HepG2 (cell line): ENCODE data around the gene DNLZ. TPM values are rescaled to one million over a fixed set of nuclear protein-coding genes. Genes with fewer than 3 reads are reported as not detected.

Experiments
- ELF3 ChIP-seq: IDR thresholded peaks from 2 replicates; pipeline ENCODE4 v1.6.1; 2016; ENCODE audit warnings: missing genetic modification reagents, missing compliant biosample characterization
- GABPA ChIP-seq, 2 experiments: IDR thresholded peaks; 2 replicates each; pipeline ENCODE4 v1.6.1; 2011 to 2016; ENCODE audit warnings: low read depth in 2 of 2, low read length in 1 of 2, missing biosample characterization in 1 of 2, missing genetic modification characterization in 1 of 2
- HNRNPH1 ChIP-seq: fragments of 200-400 bp; formaldehyde crosslinking; optimal IDR thresholded peaks from 2 replicates; pipeline ENCODE3; 2017; ENCODE audit warnings: mild to moderate bottlenecking, low read depth, low read length
- HNRNPLL ChIP-seq: fragments of 200-400 bp; formaldehyde crosslinking; IDR thresholded peaks from 2 replicates; pipeline ENCODE4 v1.6.1; 2017; ENCODE audit warnings: mild to moderate bottlenecking, low read depth, low read length; ENCODE audit not compliant: poor library complexity, severe bottlenecking
- KAT8 ChIP-seq: IDR thresholded peaks from 2 replicates; pipeline ENCODE4 v1.6.1; 2016; ENCODE audit warnings: missing genetic modification reagents, missing compliant biosample characterization
- NFIC ChIP-seq: IDR thresholded peaks from 2 replicates; pipeline ENCODE4 v1.6.1; 2012; ENCODE audit warnings: mild to moderate bottlenecking, low read length, inconsistent platforms
- NR2F1 ChIP-seq, 2 experiments: fragments of 450-650 bp in 1 of 2; formaldehyde crosslinking in 1 of 2; IDR thresholded peaks; 2 replicates each; pipeline versions ENCODE4 v1.5.0 to v1.6.1; 2016 to 2020; ENCODE audit warnings: mild to moderate bottlenecking in 1 of 2, missing compliant biosample characterization in 1 of 2, missing genetic modification reagents in 1 of 2, moderate library complexity in 1 of 2
- PRDM10 ChIP-seq: sonication (generic); formaldehyde crosslinking; IDR thresholded peaks from 2 replicates; pipeline ENCODE4 v1.4.0; 2020; ENCODE audit warnings: low read depth, missing genetic modification reagents
- SP1 ChIP-seq, 2 experiments: fragments of 450-650 bp in 1 of 2; sonication (generic) in 1 of 2; formaldehyde crosslinking in 1 of 2; IDR thresholded peaks; 2 replicates each; pipeline versions ENCODE4 v1.4.0 to v1.6.1; 2016 to 2020; ENCODE audit warnings: missing genetic modification reagents in 1 of 2
- SP2 ChIP-seq: sonication (generic); formaldehyde crosslinking; IDR thresholded peaks from 2 replicates; pipeline ENCODE4 v1.5.1; 2020; ENCODE audit warnings: mild to moderate bottlenecking, missing genetic modification reagents
- SSRP1 ChIP-seq: IDR thresholded peaks from 2 replicates; pipeline ENCODE4 v1.6.1; 2016; ENCODE audit warnings: control low read depth
- TCF7 ChIP-seq: sonication (generic); IDR thresholded peaks from 2 replicates; pipeline ENCODE4 v1.6.1; 2016; ENCODE audit warnings: antibody characterized with exemption, low read depth
- TGIF2 ChIP-seq: IDR thresholded peaks from 2 replicates; pipeline ENCODE4 v1.6.1; 2016; ENCODE audit warnings: control low read depth, missing compliant biosample characterization
- ZBTB34 ChIP-seq: sonication (generic); formaldehyde crosslinking; IDR thresholded peaks from 2 replicates; pipeline ENCODE4 v1.8.0; 2022; ENCODE audit warnings: mild to moderate bottlenecking, missing genetic modification reagents
- ZFP1 ChIP-seq: IDR thresholded peaks from 2 replicates; pipeline ENCODE4 v1.6.1; 2016
- ZNF382 ChIP-seq: sonication (generic); formaldehyde crosslinking; IDR thresholded peaks from 2 replicates; pipeline ENCODE4 v1.5.0; 2020; ENCODE audit warnings: missing genetic modification reagents, mild to moderate bottlenecking, borderline replicate concordance
- ZSCAN21 ChIP-seq: sonication (generic); formaldehyde crosslinking; IDR thresholded peaks from 2 replicates; pipeline ENCODE4 v1.8.0; 2022; ENCODE audit warnings: mild to moderate bottlenecking, missing genetic modification reagents, moderate library complexity, borderline replicate concordance
- polyA plus RNA-seq, 8 experiments: library from polyadenylated mRNA; depleted of rRNA in 3 of 8; stranded (reverse) in 7 of 8; unstranded in 1 of 8; fragments of >200 nt; fragmentation: Illumina TruSeq in 4 of 8; extraction: Trizol in 4 of 8; gene quantifications; 2 replicates each; pipeline versions ENCODE4 v1.2.1 to v1.2.3, GENCODE V29; 2011 to 2016; ENCODE audit warnings: low read depth in 4 of 8, missing spikeins in 1 of 8, mixed read lengths in 1 of 8; ENCODE audit not compliant: insufficient read depth in 1 of 8
- total RNA-seq, 5 experiments: library from RNA; depleted of rRNA; stranded (reverse); fragments of >200 nt; fragmentation: Illumina TruSeq; extraction: Trizol; gene quantifications; 2 replicates each; pipeline ENCODE4 v1.2.3, GENCODE V29; 2016; ENCODE audit warnings: low read depth in 1 of 5
- TF ChIP-seq, protein P1 (sequence below): sonication (generic); formaldehyde crosslinking; IDR thresholded peaks from 2 replicates; pipeline ENCODE4 v1.4.0; 2020; ENCODE audit warnings: missing genetic modification reagents

The DNLZ gene
- total and polyA plus RNA-seq, 2 of the 13 experiments (the other 11 are each of a cell fraction or from before 2014, with no cell fraction given): 3.4 to 8.0 TPM

- no peak for TF ChIP-seq TCF7
- peak; percentile 49; the same call in 1 of the 2 replicates for TF ChIP-seq ZFP1 (CRISPR knock-in tag)
- no peak for TF ChIP-seq SSRP1
- TF ChIP-seq SP1 (IDR thresholded peaks at IDR 0.05): no peak
- TF ChIP-seq SP1 (CRISPR knock-in tag; IDR thresholded peaks at IDR 0.05): peak; percentile 64
- no peak for TF ChIP-seq GABPA (IDR thresholded peaks at IDR 0.05; ENCODE audit: low read depth, low read length)
- peak; percentile 85 for TF ChIP-seq GABPA (CRISPR knock-in tag; IDR thresholded peaks at IDR 0.05; ENCODE audit: low read depth)
- 0 out of 2 replicates have a peak, but pooled peaks have one; percentile 54 for TF ChIP-seq ZBTB34
- TF ChIP-seq ZSCAN21 (CRISPR knock-in tag): peak; percentile 88
- no peak for TF ChIP-seq TGIF2
- peak; percentile 24 for TF ChIP-seq HNRNPLL
- no peak for TF ChIP-seq NFIC
- TF ChIP-seq PRDM10 (CRISPR knock-in tag): no peak
- TF ChIP-seq, protein P1, sequence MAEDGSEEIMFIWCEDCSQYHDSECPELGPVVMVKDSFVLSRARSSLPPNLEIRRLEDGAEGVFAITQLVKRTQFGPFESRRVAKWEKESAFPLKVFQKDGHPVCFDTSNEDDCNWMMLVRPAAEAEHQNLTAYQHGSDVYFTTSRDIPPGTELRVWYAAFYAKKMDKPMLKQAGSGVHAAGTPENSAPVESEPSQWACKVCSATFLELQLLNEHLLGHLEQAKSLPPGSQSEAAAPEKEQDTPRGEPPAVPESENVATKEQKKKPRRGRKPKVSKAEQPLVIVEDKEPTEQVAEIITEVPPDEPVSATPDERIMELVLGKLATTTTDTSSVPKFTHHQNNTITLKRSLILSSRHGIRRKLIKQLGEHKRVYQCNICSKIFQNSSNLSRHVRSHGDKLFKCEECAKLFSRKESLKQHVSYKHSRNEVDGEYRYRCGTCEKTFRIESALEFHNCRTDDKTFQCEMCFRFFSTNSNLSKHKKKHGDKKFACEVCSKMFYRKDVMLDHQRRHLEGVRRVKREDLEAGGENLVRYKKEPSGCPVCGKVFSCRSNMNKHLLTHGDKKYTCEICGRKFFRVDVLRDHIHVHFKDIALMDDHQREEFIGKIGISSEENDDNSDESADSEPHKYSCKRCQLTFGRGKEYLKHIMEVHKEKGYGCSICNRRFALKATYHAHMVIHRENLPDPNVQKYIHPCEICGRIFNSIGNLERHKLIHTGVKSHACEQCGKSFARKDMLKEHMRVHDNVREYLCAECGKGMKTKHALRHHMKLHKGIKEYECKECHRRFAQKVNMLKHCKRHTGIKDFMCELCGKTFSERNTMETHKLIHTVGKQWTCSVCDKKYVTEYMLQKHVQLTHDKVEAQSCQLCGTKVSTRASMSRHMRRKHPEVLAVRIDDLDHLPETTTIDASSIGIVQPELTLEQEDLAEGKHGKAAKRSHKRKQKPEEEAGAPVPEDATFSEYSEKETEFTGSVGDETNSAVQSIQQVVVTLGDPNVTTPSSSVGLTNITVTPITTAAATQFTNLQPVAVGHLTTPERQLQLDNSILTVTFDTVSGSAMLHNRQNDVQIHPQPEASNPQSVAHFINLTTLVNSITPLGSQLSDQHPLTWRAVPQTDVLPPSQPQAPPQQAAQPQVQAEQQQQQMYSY (CRISPR knock-in tag): peak; percentile 28; the same call in 1 of the 2 replicates
- no peak for TF ChIP-seq NR2F1 (CRISPR knock-in tag; IDR thresholded peaks at IDR 0.05)
- no peak for TF ChIP-seq HNRNPH1
- no peak for TF ChIP-seq ZNF382 (CRISPR knock-in tag)
- TF ChIP-seq KAT8 (CRISPR knock-in tag): peak; percentile 89
- peak; percentile 71 for TF ChIP-seq SP2
- TF ChIP-seq ELF3 (CRISPR knock-in tag): peak; percentile 97
Measured at GRCh38 chr9:136363106-136363948, at the start of gene DNLZ (continued).
